ENCODE results near the gene POMP.
A peak's percentile ranks its signal among the peaks of the same experiment; 100 is the strongest.

The POMP gene

GRCh38 chr13:28655561-28655960 is 3.4 kb upstream of the POMP start:
- no peak for TF ChIP-seq CTCF (IDR thresholded peaks at IDR 0.05; ENCODE audit: extremely low read depth, missing control alignments)
- no peak for DNase-seq (ENCODE audit: low spot score)

- no peak for TF ChIP-seq CTCF (IDR thresholded peaks at IDR 0.05; ENCODE audit: extremely low read depth, missing control alignments)
- DNase-seq (ENCODE audit: low spot score): peak; percentile 27
Measured at GRCh38 chr13:28657784-28658538, 969 bp upstream of the POMP start.

- no peak for TF ChIP-seq CTCF (IDR thresholded peaks at IDR 0.05; ENCODE audit: extremely low read depth, missing control alignments)
- DNase-seq (ENCODE audit: low spot score): peak; percentile 17
Measured at GRCh38 chr13:28658539-28658795, 463 bp upstream of the POMP start.

DNA sequence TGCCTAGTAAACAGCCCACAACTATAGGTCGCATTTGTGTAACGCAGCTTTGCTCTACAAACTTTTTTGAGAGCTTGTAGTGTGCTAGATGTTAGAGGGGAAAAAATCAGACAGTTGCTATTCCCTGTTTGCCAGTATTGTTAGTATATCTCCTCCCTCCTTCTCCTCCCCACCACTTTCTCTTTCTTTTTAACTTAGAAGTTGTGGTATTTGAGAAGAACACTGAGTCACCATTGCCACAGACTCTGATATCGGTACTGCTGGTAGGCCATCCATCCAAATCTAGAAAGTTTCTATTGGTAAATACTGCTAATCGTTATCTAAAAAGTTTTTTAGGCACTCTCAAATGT is 666 bp downstream of the POMP start:
- TF ChIP-seq CTCF (IDR thresholded peaks at IDR 0.05; ENCODE audit: extremely low read depth, missing control alignments): no peak
- DNase-seq (ENCODE audit: low spot score): peak; percentile 29

DNA sequence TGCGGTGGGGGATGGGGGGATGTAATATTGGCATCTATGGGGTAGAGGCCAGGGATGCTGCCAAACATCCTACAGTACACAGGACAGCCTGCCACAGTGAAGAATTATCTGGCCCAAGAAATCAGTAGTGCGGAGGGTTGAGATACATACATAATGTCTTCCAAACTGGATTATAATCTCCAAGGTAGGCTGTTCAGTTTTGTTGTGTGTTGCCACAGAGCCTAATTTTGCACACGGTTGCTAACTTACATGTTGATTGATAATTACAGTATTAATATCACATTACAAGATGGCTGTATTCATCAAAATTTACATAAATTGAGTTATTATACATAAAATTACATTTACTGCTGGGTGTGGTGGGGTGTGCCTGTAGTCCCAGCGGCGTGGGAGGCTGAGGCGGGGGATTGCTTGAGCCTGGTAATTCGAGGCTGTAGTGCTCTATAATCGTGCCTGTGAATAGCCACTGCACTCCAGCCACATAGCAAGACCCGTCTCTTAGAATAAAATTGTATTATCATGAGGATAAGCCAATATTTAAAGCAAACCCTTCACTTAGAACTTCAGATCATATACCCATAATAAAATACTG is 8.1 kb downstream of the POMP start:
- no peak for DNase-seq (ENCODE audit: low spot score)
- no peak for TF ChIP-seq CTCF (IDR thresholded peaks at IDR 0.05; ENCODE audit: extremely low read depth, missing control alignments)

- DNase-seq (ENCODE audit: low spot score): no peak
Measured at GRCh38 chr13:28671126-28671792, 12.3 kb downstream of the POMP start.

More at GRCh38 chr13:28671126-28671792, 12.3 kb downstream of the POMP start:
- no peak for TF ChIP-seq CTCF (IDR thresholded peaks at IDR 0.05; ENCODE audit: extremely low read depth, missing control alignments)
